ENCODE results near the gene CNTNAP5. TPM values are rescaled to one million over a fixed set of nuclear protein-coding genes. Genes with fewer than 3 reads are reported as not detected.

The CNTNAP5 gene
- total and polyA plus RNA-seq, 2 of the 13 experiments (the other 11 are each of a cell fraction or from before 2014, with no cell fraction given): not detected

- TF ChIP-seq CBX2 (IDR thresholded peaks at IDR 0.05; ENCODE audit: low read depth, low read length): no peak
- TF ChIP-seq CBX2 (CRISPR knock-in tag; IDR thresholded peaks at IDR 0.05; ENCODE audit: low read depth): no peak
- TF ChIP-seq ETV6 (CRISPR knock-in tag; conservative IDR thresholded peaks at IDR 0.05): no peak
- TF ChIP-seq ZNF841 (CRISPR knock-in tag; IDR thresholded peaks at IDR 0.05; ENCODE audit: borderline replicate concordance): no peak
- TF ChIP-seq MAX (IDR thresholded peaks at IDR 0.05): no peak
- TF ChIP-seq HNRNPLL (IDR thresholded peaks at IDR 0.05; ENCODE audit: low read depth, low read length, poor library complexity, severe bottlenecking): no peak
- TF ChIP-seq HES4 (CRISPR knock-in tag; IDR thresholded peaks at IDR 0.05; ENCODE audit: borderline replicate concordance): no peak
- no peak for TF ChIP-seq ZNF746 (CRISPR knock-in tag; IDR thresholded peaks at IDR 0.05)
- TF ChIP-seq PCBP2 (optimal IDR thresholded peaks at IDR 0.05; ENCODE audit: low read depth, low read length, poor library complexity, severe bottlenecking): no peak
- TF ChIP-seq ZMYM4 (CRISPR knock-in tag; IDR thresholded peaks at IDR 0.05): peak; percentile 35; the same call in 1 of the 2 replicates
- peak; percentile 69 for TF ChIP-seq CTCF (CRISPR knock-in tag; IDR thresholded peaks at IDR 0.05)
- TF ChIP-seq FOSL2 (CRISPR knock-in tag; IDR thresholded peaks at IDR 0.05): no peak
- TF ChIP-seq ZEB1 (IDR thresholded peaks at IDR 0.05; ENCODE audit: insufficient replicate concordance, low read depth): peak; percentile 28
- TF ChIP-seq SKIL (CRISPR knock-in tag; IDR thresholded peaks at IDR 0.05; ENCODE audit: borderline replicate concordance): 0 out of 2 replicates have a peak, but pooled peaks have one; percentile 22
- no peak for TF ChIP-seq ZZZ3 (CRISPR knock-in tag; IDR thresholded peaks at IDR 0.05; ENCODE audit: borderline replicate concordance)
- TF ChIP-seq THRA (CRISPR knock-in tag; IDR thresholded peaks at IDR 0.05; ENCODE audit: borderline replicate concordance): no peak
- peak; percentile 68 for TF ChIP-seq STAG1 (CRISPR knock-in tag; IDR thresholded peaks at IDR 0.05)
- no peak for TF ChIP-seq FOXO4 (CRISPR knock-in tag; conservative IDR thresholded peaks at IDR 0.05)
Observed at GRCh38 chr2:124563426-124563825, 538.3 kb downstream of the CNTNAP5 start (continued).
